ENCODE results near the gene ITGB1.

The ITGB1 gene

DNA sequence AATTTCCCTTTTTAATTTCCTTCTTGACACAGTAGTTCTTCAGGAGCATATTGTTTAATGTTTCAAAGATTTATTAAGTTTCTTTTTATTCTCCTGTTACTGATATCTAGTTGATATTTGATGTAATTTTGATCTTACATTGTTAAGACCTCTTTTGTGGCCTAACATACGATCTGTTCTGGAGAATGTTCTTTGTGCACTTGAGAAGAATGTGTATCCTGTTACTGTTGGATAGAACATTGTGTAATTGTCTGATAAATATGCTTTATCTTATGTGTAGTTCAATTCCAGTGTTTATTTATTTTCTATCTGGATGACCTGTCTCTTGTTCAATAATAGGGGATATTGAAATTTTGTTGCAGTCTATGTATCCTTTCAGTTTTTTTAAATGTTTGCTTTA lies 106.7 kb downstream of the ITGB1 start:
- H2AFZ ChIP-seq (ENCODE audit: low read depth) = no peak overlapping the region
- H3K36me3 ChIP-seq (ENCODE audit: insufficient read depth) = no peaks in the 10 kb centered on the region
- no peak overlapping the region for H3K9ac ChIP-seq
- no peak for TF ChIP-seq CTCF (conservative IDR thresholded peaks at IDR 0.05; ENCODE audit: low read depth, low read length)
- no peaks in the 10 kb centered on the region for H3K4me1 ChIP-seq (ENCODE audit: low read depth, poor library complexity, severe bottlenecking)
- no peaks in the 10 kb centered on the region for H4K20me1 ChIP-seq (ENCODE audit: insufficient read depth)
- no peak overlapping the region for H3K4me2 ChIP-seq
- H3K27me3 ChIP-seq (ENCODE audit: insufficient read depth, low read depth) = no peaks in the 10 kb centered on the region
- no peaks in the 10 kb centered on the region for H3K79me2 ChIP-seq (ENCODE audit: insufficient read depth, low read depth)
- no peak overlapping the region for H3K27ac ChIP-seq
- H3K4me3 ChIP-seq (IDR thresholded peaks at IDR 0.05; ENCODE audit: insufficient read depth, low read depth, low read length) = no peak overlapping the region
